Measurements from ENCODE around the gene DLGAP1. TPM values are rescaled to one million over a fixed set of nuclear protein-coding genes. Genes with fewer than 3 reads are reported as not detected.

Gene DLGAP1
- total and polyA plus RNA-seq, 2 experiments from 2014 or later, result 17.0 to 48.5 TPM

- H3K27me3 ChIP-seq (ENCODE audit: insufficient read depth), result no peaks in the 10 kb centered on the region
- ATAC-seq, result no peak
These were observed 183.2 kb downstream of the DLGAP1 start for GRCh38 chr18:4271952-4272351.

More at GRCh38 chr18:4271952-4272351, 183.2 kb downstream of the DLGAP1 start:
- H2AFZ ChIP-seq, result no peak overlapping the region
- H4K20me1 ChIP-seq (replicated peaks; ENCODE audit: insufficient read depth), result no peaks in the 10 kb centered on the region
- H3K36me3 Mint-ChIP-seq (ENCODE audit: low read depth), result no peaks in the 10 kb centered on the region
- no peaks in the 10 kb centered on the region for H3K79me2 ChIP-seq (replicated peaks; ENCODE audit: insufficient read depth)
- no peak overlapping the region for H3K4me3 Mint-ChIP-seq
- H3K4me3 ChIP-seq, result no peak overlapping the region
- no peaks in the 10 kb centered on the region for H3K4me1 ChIP-seq (ENCODE audit: insufficient read depth)
- no peaks in the 10 kb centered on the region for H3K9me3 Mint-ChIP-seq
- no peak for TF ChIP-seq STAT1 (IDR thresholded peaks at IDR 0.05; ENCODE audit: unreplicated experiment)
- no peak for TF ChIP-seq ZNF331 (CRISPR knock-in tag; IDR thresholded peaks at IDR 0.05; ENCODE audit: low read depth)
- no peak for TF ChIP-seq EZH2phosphoT487 (IDR thresholded peaks at IDR 0.05; ENCODE audit: unreplicated experiment)
- no peak for TF ChIP-seq ZNF462 (CRISPR knock-in tag; IDR thresholded peaks at IDR 0.05)
- TF ChIP-seq CTCF (conservative IDR thresholded peaks at IDR 0.05; ENCODE audit: low read depth in 2 of 2), result no peak
- no peak for TF ChIP-seq ZNF114 (CRISPR knock-in tag; IDR thresholded peaks at IDR 0.05)
- H3K9me2 ChIP-seq (ENCODE audit: insufficient read depth), result no peaks in the 10 kb centered on the region
- H3K4me2 ChIP-seq, result no peak overlapping the region
- no peak for DNase-seq (ENCODE audit: low spot score)
- H3K27ac ChIP-seq (ENCODE audit: low read depth), result no peak overlapping the region
- no peak overlapping the region for H3K27ac Mint-ChIP-seq
- H3K4me1 Mint-ChIP-seq, result peaks cover 9% of the 10 kb centered on the region
- no peaks in the 10 kb centered on the region for H3K27me3 Mint-ChIP-seq (ENCODE audit: insufficient read depth, low read depth, poor library complexity)
- no peaks in the 10 kb centered on the region for H3K36me3 ChIP-seq (ENCODE audit: insufficient read depth)
- H3F3A ChIP-seq (replicated peaks; ENCODE audit: low read depth), result no peaks in the 10 kb centered on the region

Measured in GM23338 (cell line).